Keratinocyte (primary cell): ENCODE measurements around the gene OGFOD3. TPM values are rescaled to one million over a fixed set of nuclear protein-coding genes. Genes with fewer than 3 reads are reported as not detected.

Source experiments
- DNase-seq: peaks from one replicate; pipeline ENCODE4 v3.0.0-alpha.2; 2011; ENCODE audit warnings: low read depth, missing footprints, low spot score
- FAIRE-seq: peaks from 2 replicates; lab custom pipeline; 2011; peaks lifted over from hg19 to GRCh38; lab: Jason Lieb, UNC
- H2AFZ ChIP-seq: 2 replicates; pipeline ENCODE4 v1.6.0; 2012; ENCODE audit warnings: low read length, control low read depth, inconsistent platforms; ENCODE audit not compliant: control insufficient read depth
- H3K27ac ChIP-seq: 2 replicates; pipeline ENCODE4 v1.5.1; 2011; ENCODE audit warnings: low read length; ENCODE audit not compliant: control insufficient read depth, insufficient read depth
- H3K27me3 ChIP-seq: 3 replicates; pipeline ENCODE4 v1.6.0; 2011; ENCODE audit warnings: low read length; ENCODE audit not compliant: control insufficient read depth, insufficient read depth; ENCODE audit errors: extremely low read depth
- H3K36me3 ChIP-seq, 2 experiments: 2 replicates in 1 of 2; 3 replicates in 1 of 2; pipeline ENCODE4 v1.5.1; 2011; ENCODE audit warnings: low read length in 2 of 2, mild to moderate bottlenecking in 1 of 2; ENCODE audit not compliant: control insufficient read depth in 2 of 2, insufficient read depth in 2 of 2; ENCODE audit errors: extremely low read depth in 1 of 2
- H3K4me1 ChIP-seq: 3 replicates; pipeline ENCODE4 v1.5.1; 2011; ENCODE audit warnings: low read length; ENCODE audit not compliant: control insufficient read depth, insufficient read depth; ENCODE audit errors: extremely low read depth
- H3K4me2 ChIP-seq: 3 replicates; pipeline ENCODE4 v1.6.0; 2011; ENCODE audit warnings: low read depth, low read length; ENCODE audit not compliant: control insufficient read depth, insufficient read depth; ENCODE audit errors: extremely low read depth
- H3K4me3 ChIP-seq, 3 experiments: fragments of 200-600 bp in 1 of 3; sonication (generic) in 1 of 3; 2 replicates in 2 of 3; 3 replicates in 1 of 3; pipeline ENCODE4 v1.5.1; 2011 to 2016; ENCODE audit warnings: low read length in 3 of 3, mild to moderate bottlenecking in 3 of 3, control low read depth in 2 of 3, inconsistent platforms in 1 of 3, low read depth in 1 of 3, mixed read lengths in 1 of 3, mixed run types in 1 of 3, moderate library complexity in 1 of 3; ENCODE audit not compliant: control insufficient read depth in 2 of 3, insufficient read depth in 2 of 3; ENCODE audit errors: extremely low read depth in 1 of 3
- H3K79me2 ChIP-seq: 2 replicates; pipeline ENCODE4 v1.6.0; 2012; ENCODE audit warnings: low read length; ENCODE audit not compliant: control insufficient read depth, insufficient read depth
- H3K9ac ChIP-seq: 3 replicates; pipeline ENCODE4 v1.6.0; 2011; ENCODE audit warnings: low read length; ENCODE audit not compliant: control insufficient read depth, insufficient read depth; ENCODE audit errors: extremely low read depth
- H3K9me1 ChIP-seq: 3 replicates; pipeline ENCODE4 v1.6.0; 2011; ENCODE audit warnings: low read length; ENCODE audit not compliant: control insufficient read depth, insufficient read depth; ENCODE audit errors: extremely low read depth
- H3K9me3 ChIP-seq: 2 replicates; pipeline ENCODE4 v1.5.1; 2012; ENCODE audit warnings: low read depth, low read length; ENCODE audit not compliant: control insufficient read depth
- H4K20me1 ChIP-seq: 3 replicates; pipeline ENCODE4 v1.6.0; 2011; ENCODE audit warnings: low read length; ENCODE audit not compliant: control insufficient read depth, insufficient read depth; ENCODE audit errors: extremely low read depth
- CTCF ChIP-seq, 3 experiments: IDR thresholded peaks in 1 of 3; conservative IDR thresholded peaks in 1 of 3; optimal IDR thresholded peaks in 1 of 3; 2 replicates in 2 of 3; 3 replicates in 1 of 3; pipeline versions ENCODE3 to v1.5.1; 2011; ENCODE audit warnings: low read length in 3 of 3, mild to moderate bottlenecking in 3 of 3, moderate library complexity in 2 of 3, control low read depth in 1 of 3, inconsistent platforms in 1 of 3; ENCODE audit not compliant: insufficient read depth in 2 of 3; ENCODE audit errors: extremely low read depth in 1 of 3
- EZH2 ChIP-seq: IDR thresholded peaks from one replicate; pipeline ENCODE4 v1.6.1; 2012; ENCODE audit warnings: inconsistent platforms, mild to moderate bottlenecking, low read length, moderate library complexity
- dilution Hi-C: fragments of 300-500 bp; cut with MboI; formaldehyde crosslinking; loops from one replicate; pipeline ENCODE4 v1.7.0; 2020; ENCODE audit warnings: low sequenced_read_pairs; ENCODE audit not compliant: extremely low pct_ligation_motif_present
- polyA plus RNA-seq, 5 experiments: library from polyadenylated mRNA; depleted of rRNA in 3 of 5; stranded (reverse) in 3 of 5; stranded (forward) in 1 of 5; unstranded in 1 of 5; fragments of >200 nt; gene quantifications; 1 replicate in 1 of 5; 2 replicates in 3 of 5; 3 replicates in 1 of 5; pipeline versions ENCODE4 v1.2.1 to v1.2.3, GENCODE V29; 2011 to 2012; ENCODE audit warnings: missing spikeins in 2 of 5, low read depth in 1 of 5, low replicate concordance in 1 of 5

OGFOD3 gene
- polyA plus RNA-seq, 1 donor (not counting 4 experiments of a cell fraction or from before 2014, with no cell fraction given): 10.8 TPM

- TF ChIP-seq EZH2 (no peak), CTCF (optimal IDR thresholded peaks at IDR 0.05 in 1 of 3, IDR thresholded peaks at IDR 0.05 in 1 of 3, conservative IDR thresholded peaks at IDR 0.05 in 1 of 3; ENCODE audit: extremely low read depth in 1 of 3, insufficient read depth in 2 of 3, low read length in 3 of 3) (no peak)
- H3K27me3 ChIP-seq: no peaks in the 10 kb centered on the region
- dilution Hi-C loops: no loop called here
- H3K9me3 ChIP-seq: no peaks in the 10 kb centered on the region
- DNase-seq (no peak), FAIRE-seq (no peak)
- no peaks in the 10 kb centered on the region for H3K9me1 ChIP-seq
- H2AFZ ChIP-seq: no peak overlapping the region
- H3K4me2 ChIP-seq: no peak overlapping the region
- peaks cover 2 to 3% of the 10 kb centered on the region in 2 experiments for H3K36me3 ChIP-seq
- H4K20me1 ChIP-seq: no peaks in the 10 kb centered on the region
- no peaks in the 10 kb centered on the region for H3K79me2 ChIP-seq
- H3K9ac ChIP-seq: no peak overlapping the region
- H3K4me3 ChIP-seq: no peak overlapping the region
- no peak overlapping the region for H3K27ac ChIP-seq
- no peaks in the 10 kb centered on the region for H3K4me1 ChIP-seq
These were observed 21.6 kb downstream of the OGFOD3 start for GRCh38 chr17:82396601-82397435.

GRCh38 chr17:82394278-82394677 lies 24.1 kb downstream of the OGFOD3 start:
- Histone ChIP-seq H3K27me3 (no peaks in the 10 kb centered on the region), H3K79me2 (no peaks in the 10 kb centered on the region), H3K27ac (no peak overlapping the region), H2AFZ (no peak overlapping the region), H3K4me1 (no peaks in the 10 kb centered on the region), H3K9me1 (no peaks in the 10 kb centered on the region), H3K4me3 (no peak overlapping the region), H3K9ac (no peak overlapping the region), H3K36me3 (peaks cover 0 to 3% of the 10 kb centered on the region in 2 experiments), H4K20me1 (no peaks in the 10 kb centered on the region), H3K4me2 (no peak overlapping the region), H3K9me3 (no peaks in the 10 kb centered on the region)
- no peak for DNase-seq
- FAIRE-seq: no peak
- TF ChIP-seq EZH2 (no peak), CTCF (optimal IDR thresholded peaks at IDR 0.05 in 1 of 3, IDR thresholded peaks at IDR 0.05 in 1 of 3, conservative IDR thresholded peaks at IDR 0.05 in 1 of 3; ENCODE audit: extremely low read depth in 1 of 3, insufficient read depth in 2 of 3, low read length in 3 of 3) (no peak)
- dilution Hi-C loops: no loop called here
